Neural cell (in vitro differentiated cells): ENCODE measurements around the gene ERC2.

ENCODE experiments used
- EZH2 ChIP-seq: fragments of 200-600, 300-800 bp; shearing (Covaris generic), sonication (generic); IDR thresholded peaks from 2 replicates; pipeline ENCODE4 v1.6.1; 2014; ENCODE audit warnings: antibody characterized with exemption, low read length, borderline replicate concordance, mild to moderate bottlenecking; ENCODE audit not compliant: insufficient read depth, poor library complexity, severe bottlenecking
- POLR2AphosphoS5 ChIP-seq: IDR thresholded peaks from 2 replicates; pipeline ENCODE4 v1.6.1; 2012
- RAD21 ChIP-seq: fragments of 450-650 bp; conservative IDR thresholded peaks from 2 replicates; pipeline ENCODE4 v1.6.1; 2014; ENCODE audit warnings: antibody characterized with exemption, mild to moderate bottlenecking, moderate library complexity
- TAF1 ChIP-seq: IDR thresholded peaks from 2 replicates; pipeline ENCODE4 v1.6.1; 2012; ENCODE audit warnings: low read depth
- TF ChIP-seq, protein P1 (sequence below): fragments of 450-650 bp; IDR thresholded peaks from 2 replicates; pipeline ENCODE4 v1.5.1; 2014; ENCODE audit warnings: antibody characterized with exemption, mild to moderate bottlenecking, moderate library complexity; ENCODE audit not compliant: poor library complexity, severe bottlenecking

DNA sequence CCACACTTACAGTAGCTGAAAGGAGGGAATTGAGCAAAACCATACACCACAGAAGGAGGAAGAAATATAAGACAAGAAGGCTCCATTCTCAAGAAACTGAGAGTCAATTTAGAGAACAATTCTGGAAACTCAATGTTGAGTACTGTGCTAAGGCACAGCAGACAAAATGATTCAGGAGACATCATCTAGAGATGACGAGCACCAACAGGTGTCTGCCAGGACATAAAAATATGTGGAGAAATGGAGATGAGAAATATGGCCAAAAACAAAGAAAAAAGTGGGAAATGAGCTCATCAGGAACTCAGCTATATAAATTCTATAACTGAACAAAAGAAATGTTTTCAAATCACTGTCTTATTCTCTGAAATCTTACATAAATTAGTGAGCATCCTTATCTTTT lies 343.7 kb downstream of the ERC2 start:
- TF ChIP-seq RAD21, result no peak
- TF ChIP-seq, protein P1, sequence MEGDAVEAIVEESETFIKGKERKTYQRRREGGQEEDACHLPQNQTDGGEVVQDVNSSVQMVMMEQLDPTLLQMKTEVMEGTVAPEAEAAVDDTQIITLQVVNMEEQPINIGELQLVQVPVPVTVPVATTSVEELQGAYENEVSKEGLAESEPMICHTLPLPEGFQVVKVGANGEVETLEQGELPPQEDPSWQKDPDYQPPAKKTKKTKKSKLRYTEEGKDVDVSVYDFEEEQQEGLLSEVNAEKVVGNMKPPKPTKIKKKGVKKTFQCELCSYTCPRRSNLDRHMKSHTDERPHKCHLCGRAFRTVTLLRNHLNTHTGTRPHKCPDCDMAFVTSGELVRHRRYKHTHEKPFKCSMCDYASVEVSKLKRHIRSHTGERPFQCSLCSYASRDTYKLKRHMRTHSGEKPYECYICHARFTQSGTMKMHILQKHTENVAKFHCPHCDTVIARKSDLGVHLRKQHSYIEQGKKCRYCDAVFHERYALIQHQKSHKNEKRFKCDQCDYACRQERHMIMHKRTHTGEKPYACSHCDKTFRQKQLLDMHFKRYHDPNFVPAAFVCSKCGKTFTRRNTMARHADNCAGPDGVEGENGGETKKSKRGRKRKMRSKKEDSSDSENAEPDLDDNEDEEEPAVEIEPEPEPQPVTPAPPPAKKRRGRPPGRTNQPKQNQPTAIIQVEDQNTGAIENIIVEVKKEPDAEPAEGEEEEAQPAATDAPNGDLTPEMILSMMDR, result no peak
- TF ChIP-seq POLR2AphosphoS5, result no peak
- TF ChIP-seq EZH2, result no peak
- no peak for TF ChIP-seq TAF1
